GM19043 (cell line): ENCODE data around the gene APBB2.
"Not testable (repeated sequence)": the region's sequence is repeated elsewhere in the genome, so short reads cannot be mapped to it uniquely, and the experiment has no call there.

Experiments used
- ATAC-seq: cut with Tn5 transposase; IDR thresholded peaks from one replicate; pipeline ENCODE4 v1.9.1; 2021; ENCODE audit warnings: low read depth; ENCODE audit not compliant: unreplicated experiment

Gene APBB2

GRCh38 chr4:40842318-40842717 lies 372.0 kb downstream of the APBB2 start:
- no peak for ATAC-seq

GRCh38 chr4:40840985-40841571 lies 373.3 kb downstream of the APBB2 start:
- peak; percentile 85 for ATAC-seq

GRCh38 chr4:40840255-40840984 lies 373.9 kb downstream of the APBB2 start:
- no peak for ATAC-seq

GRCh38 chr4:40838742-40839141 lies 375.6 kb downstream of the APBB2 start:
- no peak for ATAC-seq

GRCh38 chr4:40837094-40837870 lies 377.1 kb downstream of the APBB2 start:
- no peak for ATAC-seq

GRCh38 chr4:40833212-40833611 lies 381.1 kb downstream of the APBB2 start:
- no peak for ATAC-seq

- ATAC-seq = no peak
These were observed 382.2 kb downstream of the APBB2 start for GRCh38 chr4:40832175-40832574.

- no peak for ATAC-seq
These were observed 383.0 kb downstream of the APBB2 start for GRCh38 chr4:40831146-40831907.

GRCh38 chr4:40829586-40829985 lies 384.8 kb downstream of the APBB2 start:
- no peak for ATAC-seq

- ATAC-seq = no peak
These were observed 385.7 kb downstream of the APBB2 start for GRCh38 chr4:40828661-40829060.

GRCh38 chr4:40827758-40828157 lies 386.6 kb downstream of the APBB2 start:
- no peak for ATAC-seq

GRCh38 chr4:40826821-40827220 lies 387.5 kb downstream of the APBB2 start:
- no peak for ATAC-seq

- no peak for ATAC-seq
These were observed 389.1 kb downstream of the APBB2 start for GRCh38 chr4:40825014-40825838.

GRCh38 chr4:40822420-40823166 lies 391.7 kb downstream of the APBB2 start:
- no peak for ATAC-seq

- ATAC-seq = no peak
These were observed 394.2 kb downstream of the APBB2 start for GRCh38 chr4:40820101-40820500.

- not testable (repeated sequence) for ATAC-seq
These were observed 397.2 kb downstream of the APBB2 start for GRCh38 chr4:40817157-40817556.

GRCh38 chr4:40812856-40813255 lies 401.5 kb downstream of the APBB2 start:
- ATAC-seq = no peak

- ATAC-seq = no peak
These were observed 402.0 kb downstream of the APBB2 start for GRCh38 chr4:40812386-40812785.

GRCh38 chr4:40811956-40812355 lies 402.4 kb downstream of the APBB2 start:
- ATAC-seq = no peak
